Fibroblast of lung (primary cell): ENCODE data around the gene TRERF1. TPM values are rescaled to one million over a fixed set of nuclear protein-coding genes. Genes with fewer than 3 reads are reported as not detected.

Source experiments
- DNase-seq, 2 donors: peaks; one replicate each; pipeline versions ENCODE4 v3.0.0 to v3.0.0-alpha.2; 2010; ENCODE audit warnings: low read depth in 2 of 2
- H2AFZ ChIP-seq: 2 replicates; pipeline ENCODE4 v1.5.1; 2012; ENCODE audit warnings: low read length, control low read depth, inconsistent platforms
- H3K27ac ChIP-seq: 2 replicates; pipeline ENCODE4 v1.5.1; 2011; ENCODE audit warnings: low read length, control low read depth; ENCODE audit not compliant: insufficient read depth
- H3K27me3 ChIP-seq: 2 replicates; pipeline ENCODE4 v1.5.1; 2011; ENCODE audit warnings: mild to moderate bottlenecking, low read length; ENCODE audit not compliant: control insufficient read depth, insufficient read depth
- H3K36me3 ChIP-seq: 2 replicates; pipeline ENCODE4 v1.5.1; 2011; ENCODE audit warnings: low read length; ENCODE audit not compliant: control insufficient read depth, insufficient read depth
- H3K4me1 ChIP-seq: 2 replicates; pipeline ENCODE4 v1.5.1; 2011; ENCODE audit warnings: low read length; ENCODE audit not compliant: control insufficient read depth, insufficient read depth; ENCODE audit errors: extremely low read depth
- H3K4me2 ChIP-seq: 2 replicates; pipeline ENCODE4 v1.5.1; 2011; ENCODE audit warnings: low read length, control low read depth; ENCODE audit not compliant: insufficient read depth; ENCODE audit errors: extremely low read depth
- H3K4me3 ChIP-seq, 4 experiments: fragments of 200-600 bp in 1 of 4; sonication (generic) in 1 of 4; replicated peaks in 1 of 4; 2 replicates each; pipeline ENCODE4 v1.5.1; 2011 to 2016; ENCODE audit warnings: low read length in 4 of 4, low read depth in 3 of 4, mild to moderate bottlenecking in 3 of 4, control low read depth in 2 of 4, inconsistent platforms in 1 of 4, mixed read lengths in 1 of 4; ENCODE audit not compliant: insufficient read depth in 1 of 4; ENCODE audit errors: control extremely low read depth in 1 of 4
- H3K79me2 ChIP-seq: 2 replicates; pipeline ENCODE4 v1.5.1; 2012; ENCODE audit warnings: mild to moderate bottlenecking, low read length, inconsistent platforms; ENCODE audit not compliant: control insufficient read depth, insufficient read depth
- H3K9ac ChIP-seq: 2 replicates; pipeline ENCODE4 v1.5.1; 2011; ENCODE audit warnings: mild to moderate bottlenecking, low read length, control low read depth; ENCODE audit not compliant: insufficient read depth
- H3K9me3 ChIP-seq: 2 replicates; pipeline ENCODE4 v1.5.1; 2012; ENCODE audit warnings: low read depth, low read length; ENCODE audit not compliant: control insufficient read depth, insufficient read depth
- H4K20me1 ChIP-seq: 2 replicates; pipeline ENCODE4 v1.5.1; 2011; ENCODE audit warnings: low read length; ENCODE audit not compliant: control insufficient read depth, insufficient read depth; ENCODE audit errors: extremely low read depth
- EZH2 ChIP-seq: IDR thresholded peaks from 2 replicates; pipeline ENCODE4 v1.5.1; 2012; ENCODE audit warnings: low read length, control low read depth, mild to moderate bottlenecking; ENCODE audit errors: missing control alignments
- polyA plus RNA-seq, 2 donors: library from polyadenylated mRNA; depleted of rRNA in 1 of 2; stranded (reverse) in 1 of 2; unstranded in 1 of 2; fragments of >200 nt; gene quantifications; 2 replicates each; pipeline ENCODE4 v1.2.1, GENCODE V29; 2011 to 2012; ENCODE audit warnings: missing spikeins in 1 of 2
- total RNA-seq: library from RNA; depleted of rRNA; stranded (reverse); fragments of >200 nt; gene quantifications from 2 replicates; pipeline ENCODE4 v1.2.1, GENCODE V29; 2014
- TF ChIP-seq, protein P1 (sequence below), 2 donors: IDR thresholded peaks in 1 of 2; conservative IDR thresholded peaks in 1 of 2; 1 replicate in 1 of 2; 2 replicates in 1 of 2; pipeline ENCODE4 v1.5.1; 2011 to 2012; ENCODE audit warnings: low read length in 2 of 2, control low read depth in 1 of 2, inconsistent platforms in 1 of 2, low read depth in 1 of 2, mild to moderate bottlenecking in 1 of 2

Gene TRERF1
- total and polyA plus RNA-seq, 2 donors (not counting 1 experiment from before 2014, with no cell fraction given) = 6.3 to 8.3 TPM

DNA sequence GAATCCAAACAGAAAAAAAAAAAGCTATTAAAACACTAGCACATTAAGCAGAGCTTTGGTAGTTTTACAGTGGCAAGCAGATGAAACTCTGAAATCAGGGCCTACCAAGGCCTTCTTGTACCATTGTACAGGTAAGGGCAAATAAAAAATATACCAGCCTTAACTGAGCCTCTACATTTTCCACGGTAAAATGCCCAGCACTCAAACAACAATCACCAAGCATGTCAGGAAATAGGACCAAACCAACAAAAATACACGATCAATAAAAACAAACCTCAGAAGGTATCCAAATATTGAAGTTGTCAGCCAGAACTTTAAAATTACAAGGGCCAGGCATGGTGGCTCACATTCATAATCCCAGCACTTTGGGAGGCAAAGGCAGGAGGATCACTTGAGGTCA lies 18.3 kb downstream of the TRERF1 start:
- Histone ChIP-seq H3K27me3 (no peaks in the 10 kb centered on the region), H3K79me2 (peaks cover 57% of the 10 kb centered on the region), H3K36me3 (no peaks in the 10 kb centered on the region), H3K9me3 (no peaks in the 10 kb centered on the region), H3K4me3 (no peak overlapping the region), H4K20me1 (no peaks in the 10 kb centered on the region), H3K27ac (no peak overlapping the region), H2AFZ (no peak overlapping the region), H3K4me2 (no peak overlapping the region), H3K9ac (no peak overlapping the region), H3K4me1 (peaks cover 9% of the 10 kb centered on the region)
- TF ChIP-seq EZH2 = no peak
- TF ChIP-seq, protein P1, sequence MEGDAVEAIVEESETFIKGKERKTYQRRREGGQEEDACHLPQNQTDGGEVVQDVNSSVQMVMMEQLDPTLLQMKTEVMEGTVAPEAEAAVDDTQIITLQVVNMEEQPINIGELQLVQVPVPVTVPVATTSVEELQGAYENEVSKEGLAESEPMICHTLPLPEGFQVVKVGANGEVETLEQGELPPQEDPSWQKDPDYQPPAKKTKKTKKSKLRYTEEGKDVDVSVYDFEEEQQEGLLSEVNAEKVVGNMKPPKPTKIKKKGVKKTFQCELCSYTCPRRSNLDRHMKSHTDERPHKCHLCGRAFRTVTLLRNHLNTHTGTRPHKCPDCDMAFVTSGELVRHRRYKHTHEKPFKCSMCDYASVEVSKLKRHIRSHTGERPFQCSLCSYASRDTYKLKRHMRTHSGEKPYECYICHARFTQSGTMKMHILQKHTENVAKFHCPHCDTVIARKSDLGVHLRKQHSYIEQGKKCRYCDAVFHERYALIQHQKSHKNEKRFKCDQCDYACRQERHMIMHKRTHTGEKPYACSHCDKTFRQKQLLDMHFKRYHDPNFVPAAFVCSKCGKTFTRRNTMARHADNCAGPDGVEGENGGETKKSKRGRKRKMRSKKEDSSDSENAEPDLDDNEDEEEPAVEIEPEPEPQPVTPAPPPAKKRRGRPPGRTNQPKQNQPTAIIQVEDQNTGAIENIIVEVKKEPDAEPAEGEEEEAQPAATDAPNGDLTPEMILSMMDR (conservative IDR thresholded peaks at IDR 0.05 in 1 of 2, IDR thresholded peaks at IDR 0.05 in 1 of 2; ENCODE audit: low read depth in 1 of 2, low read length in 2 of 2) = no peak
- no peak for DNase-seq

DNA sequence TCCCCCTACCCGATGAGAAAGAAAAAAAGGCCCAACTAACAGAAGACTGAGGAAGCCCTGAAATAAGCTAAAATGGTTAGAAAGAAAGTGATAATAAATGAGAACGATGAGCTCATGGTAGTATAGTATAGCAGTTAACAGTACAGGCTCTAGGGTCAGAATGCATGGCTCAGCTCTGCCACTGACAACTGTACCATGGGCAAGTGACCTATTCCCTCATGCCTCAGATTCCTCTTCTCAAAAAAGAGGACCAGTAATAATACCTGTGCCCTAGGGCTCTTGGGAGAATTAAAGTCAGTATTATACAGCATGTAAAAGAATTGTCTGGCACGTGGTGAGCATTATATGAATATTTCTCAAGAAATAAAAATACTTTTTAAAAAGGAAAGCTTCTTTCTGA lies 19.8 kb downstream of the TRERF1 start:
- H3K9me3 ChIP-seq = no peaks in the 10 kb centered on the region
- H3K27ac ChIP-seq = no peak overlapping the region
- no peaks in the 10 kb centered on the region for H3K27me3 ChIP-seq
- TF ChIP-seq, protein P1 (conservative IDR thresholded peaks at IDR 0.05 in 1 of 2, IDR thresholded peaks at IDR 0.05 in 1 of 2; ENCODE audit: low read depth in 1 of 2, low read length in 2 of 2) = no peak
- no peak for TF ChIP-seq EZH2
- no peaks in the 10 kb centered on the region for H3K36me3 ChIP-seq
- H3K9ac ChIP-seq = no peak overlapping the region
- H3K79me2 ChIP-seq = peaks cover 55% of the 10 kb centered on the region
- no peaks in the 10 kb centered on the region for H4K20me1 ChIP-seq
- H3K4me3 ChIP-seq = no peak overlapping the region
- H2AFZ ChIP-seq = no peak overlapping the region
- no peak overlapping the region for H3K4me2 ChIP-seq
- no peak for DNase-seq
- H3K4me1 ChIP-seq = peaks cover 10% of the 10 kb centered on the region

DNA sequence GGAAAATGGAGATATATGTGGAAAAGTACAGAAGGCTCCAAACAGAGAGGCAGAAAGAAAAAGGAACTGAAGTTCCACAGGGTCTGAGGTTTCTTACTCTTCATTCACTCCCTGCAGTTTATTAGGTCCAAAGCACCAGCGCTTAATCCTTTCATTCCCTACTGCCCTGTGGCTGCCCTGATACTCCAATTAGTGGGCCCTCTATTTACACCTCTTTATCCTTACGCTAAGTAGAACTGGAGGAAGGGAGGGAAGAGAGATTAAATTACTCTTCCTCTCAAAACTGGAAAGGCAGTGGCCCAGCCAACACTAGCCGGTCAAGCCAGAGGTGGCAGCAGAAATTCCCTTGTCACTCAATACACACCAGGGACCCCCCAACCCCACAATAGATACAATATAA lies 20.4 kb downstream of the TRERF1 start:
- no peak overlapping the region for H3K27ac ChIP-seq
- H3K4me2 ChIP-seq = no peak overlapping the region
- H3K4me3 ChIP-seq = no peak overlapping the region
- no peaks in the 10 kb centered on the region for H3K9me3 ChIP-seq
- H3K79me2 ChIP-seq = peaks cover 55% of the 10 kb centered on the region
- H3K27me3 ChIP-seq = no peaks in the 10 kb centered on the region
- H3K9ac ChIP-seq = no peak overlapping the region
- H4K20me1 ChIP-seq = no peaks in the 10 kb centered on the region
- peaks cover 10% of the 10 kb centered on the region for H3K4me1 ChIP-seq
- TF ChIP-seq, protein P1 (conservative IDR thresholded peaks at IDR 0.05 in 1 of 2, IDR thresholded peaks at IDR 0.05 in 1 of 2; ENCODE audit: low read depth in 1 of 2, low read length in 2 of 2) = no peak
- TF ChIP-seq EZH2 = no peak
- no peaks in the 10 kb centered on the region for H3K36me3 ChIP-seq
- no peak overlapping the region for H2AFZ ChIP-seq
- no peak for DNase-seq
